NCI-H446 treated with DMSO at 0.1 percent for 48 hours (cell line): Measurements from ENCODE around the gene CYLD.

Experiments
- DNase-seq: peaks from one replicate; lab custom pipeline; 2025; lab: John Stamatoyannopoulos, UW

Gene CYLD

GRCh38 chr16:50740736-50741135 is 1.1 kb upstream of the CYLD start:
- no peak for DNase-seq

DNA sequence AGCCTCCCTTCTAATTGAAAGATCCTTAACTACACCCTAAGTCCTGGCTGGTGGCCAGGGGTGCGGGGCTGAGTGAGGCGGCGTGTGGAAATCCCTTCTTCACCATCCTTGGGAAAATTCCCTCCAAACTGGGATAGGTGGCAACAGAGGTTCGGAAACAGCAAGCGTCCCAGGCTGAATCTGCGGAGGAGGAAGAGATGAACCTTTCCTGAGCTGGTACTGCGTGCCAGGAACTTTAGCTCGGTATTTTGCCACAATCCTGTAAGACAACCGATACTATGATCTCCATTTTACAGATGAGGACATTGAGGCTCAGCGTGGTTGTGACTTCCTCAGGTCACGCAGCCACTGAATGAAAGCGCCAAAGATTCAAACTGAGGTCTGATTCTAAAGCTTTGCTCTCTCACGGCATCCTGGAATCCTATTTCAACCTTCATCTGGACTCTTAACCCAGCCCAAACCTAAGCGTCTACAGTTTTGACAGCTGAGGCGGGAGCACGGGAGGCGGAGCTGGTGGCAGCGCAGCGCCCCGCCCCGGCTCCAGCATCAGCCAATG is 583 bp upstream of the CYLD start:
- DNase-seq = no peak

GRCh38 chr16:50742576-50743200 is 802 bp downstream of the CYLD start:
- no peak for DNase-seq

DNA sequence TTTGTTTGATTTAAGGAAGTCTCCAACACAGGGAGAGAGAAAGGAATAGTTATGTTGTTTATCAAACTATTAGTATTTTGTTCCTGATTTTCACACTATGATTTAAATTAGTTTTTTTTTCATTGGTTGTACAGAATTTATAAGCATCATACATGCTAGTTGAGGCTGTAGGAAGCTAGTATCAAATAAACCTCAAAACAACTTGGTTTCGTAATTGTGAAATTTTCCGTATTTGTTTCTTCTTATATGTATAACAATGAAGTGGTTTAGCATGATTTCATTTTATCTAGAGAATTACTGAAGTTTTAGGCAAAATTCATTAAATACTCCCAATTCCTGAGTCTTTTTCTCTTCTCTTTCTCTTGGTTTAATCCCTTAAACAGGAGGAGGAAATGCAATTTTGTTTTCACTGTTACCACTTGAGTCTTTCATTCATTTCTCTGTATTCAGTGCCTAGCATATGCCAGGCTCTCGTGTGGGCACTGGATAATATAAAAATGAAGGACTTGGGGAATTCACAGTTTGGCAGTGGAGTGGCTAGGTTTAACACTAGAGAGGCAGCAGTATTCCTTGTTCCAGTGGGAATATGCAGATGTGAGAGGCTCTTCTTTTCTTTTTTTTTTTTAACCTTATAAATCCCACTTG is 1.8 kb downstream of the CYLD start:
- no peak for DNase-seq

GRCh38 chr16:50744881-50745280 is 3.0 kb downstream of the CYLD start:
- no peak for DNase-seq

DNA sequence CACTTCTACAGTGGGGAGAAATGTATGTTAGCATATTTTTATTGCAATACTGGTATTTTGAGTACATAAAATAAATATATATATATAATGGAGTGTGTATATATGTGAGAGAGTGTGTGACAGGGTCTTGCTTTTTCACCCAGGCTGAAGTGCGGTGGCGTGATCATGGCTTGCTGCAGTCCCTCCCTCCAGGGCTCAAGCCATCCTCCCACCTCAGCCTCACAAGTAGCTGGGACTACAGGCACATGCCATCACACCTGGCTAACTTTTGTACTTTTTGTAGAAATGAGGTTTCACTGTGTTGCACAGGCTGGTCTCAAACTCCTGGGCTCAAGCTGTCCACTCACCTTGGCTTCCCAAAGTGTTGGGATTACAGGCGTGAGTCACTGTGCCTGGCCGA is 4.1 kb downstream of the CYLD start:
- no peak for DNase-seq

- no peak for DNase-seq
Observed at GRCh38 chr16:50747207-50747956, 5.5 kb downstream of the CYLD start.

GRCh38 chr16:50751528-50751927 is 9.6 kb downstream of the CYLD start:
- DNase-seq = no peak

DNA sequence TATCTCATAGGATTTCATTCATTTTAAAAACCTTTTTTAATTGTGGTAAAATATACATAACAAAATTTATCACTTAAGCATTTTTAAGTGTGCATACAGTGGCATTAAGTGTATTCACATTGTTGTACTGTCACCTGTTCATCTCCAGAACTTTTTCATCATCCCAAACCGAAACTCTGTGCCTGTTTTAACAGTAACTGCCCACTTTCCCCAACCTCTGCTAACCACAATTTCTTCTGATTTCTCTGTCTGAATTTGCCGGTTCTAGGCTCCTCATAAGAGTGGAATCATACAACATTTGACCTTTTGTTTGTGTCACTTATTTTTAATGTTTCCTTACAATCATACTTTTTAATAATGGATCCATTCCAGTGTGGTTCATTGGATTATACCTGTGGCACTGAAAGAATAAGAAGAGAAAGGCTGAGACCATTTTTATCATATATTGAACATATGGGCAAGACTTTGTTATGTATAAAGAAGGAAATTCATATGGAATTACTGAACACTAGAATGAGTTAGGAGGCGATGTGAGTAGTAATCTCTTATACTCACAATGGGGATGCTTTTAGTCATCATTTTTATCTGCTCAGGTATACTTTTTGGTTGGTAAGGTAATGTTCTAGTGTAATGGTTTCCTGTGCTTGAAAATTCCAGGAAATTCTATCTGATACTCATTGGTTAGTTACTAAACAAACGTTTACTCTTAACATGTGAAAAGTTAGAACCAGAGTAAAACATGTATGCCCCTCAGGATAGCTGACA is 10.8 kb downstream of the CYLD start:
- no peak for DNase-seq

DNA sequence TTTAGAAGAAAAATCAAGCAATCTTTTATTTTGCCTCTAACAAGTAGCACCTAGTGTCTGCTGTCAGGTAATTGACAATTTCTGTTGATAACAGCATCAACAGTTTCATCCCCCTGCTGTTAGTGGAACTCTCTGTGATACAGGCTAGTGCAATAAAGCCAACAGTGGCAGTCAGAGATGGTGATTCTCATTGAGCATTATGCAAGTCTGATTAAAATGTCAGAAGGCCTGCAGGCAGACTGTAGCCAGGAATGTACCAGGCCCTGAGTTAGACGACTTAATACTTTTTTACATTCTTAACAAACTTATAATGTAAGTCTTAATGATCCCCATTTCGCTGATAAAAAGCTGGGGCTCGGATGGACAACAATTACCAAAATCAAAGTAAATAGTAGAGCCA is 14.6 kb downstream of the CYLD start:
- no peak for DNase-seq

- DNase-seq = no peak
Observed at GRCh38 chr16:50761267-50761666, 19.4 kb downstream of the CYLD start.

GRCh38 chr16:50762241-50762640 is 20.4 kb downstream of the CYLD start:
- DNase-seq = no peak

- DNase-seq = no peak
Observed at GRCh38 chr16:50763211-50763610, 21.3 kb downstream of the CYLD start.

DNA sequence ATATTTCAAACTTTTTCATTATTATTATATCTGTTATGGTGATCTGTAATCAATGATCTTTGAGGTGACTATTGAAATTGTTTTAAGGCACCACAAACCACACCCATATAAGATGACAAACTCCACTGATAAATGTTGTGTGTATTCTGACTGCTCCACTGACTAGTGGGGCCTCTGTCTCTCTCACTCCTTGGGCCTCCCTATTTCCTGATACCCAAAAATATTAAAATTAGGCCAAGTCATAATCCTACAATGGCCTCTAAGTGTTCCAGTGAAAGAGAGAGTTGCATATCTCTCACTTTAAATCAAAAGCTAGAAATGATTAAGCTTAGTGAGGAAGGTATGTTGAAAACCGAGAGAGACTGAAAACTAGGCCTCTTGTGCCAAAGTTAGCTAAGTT is 23.4 kb downstream of the CYLD start:
- DNase-seq = no peak

GRCh38 chr16:50765861-50766260 is 24.0 kb downstream of the CYLD start:
- DNase-seq = no peak

GRCh38 chr16:50767197-50767596 is 25.3 kb downstream of the CYLD start:
- DNase-seq = no peak

GRCh38 chr16:50771366-50771765 is 29.5 kb downstream of the CYLD start:
- DNase-seq = no peak

DNA sequence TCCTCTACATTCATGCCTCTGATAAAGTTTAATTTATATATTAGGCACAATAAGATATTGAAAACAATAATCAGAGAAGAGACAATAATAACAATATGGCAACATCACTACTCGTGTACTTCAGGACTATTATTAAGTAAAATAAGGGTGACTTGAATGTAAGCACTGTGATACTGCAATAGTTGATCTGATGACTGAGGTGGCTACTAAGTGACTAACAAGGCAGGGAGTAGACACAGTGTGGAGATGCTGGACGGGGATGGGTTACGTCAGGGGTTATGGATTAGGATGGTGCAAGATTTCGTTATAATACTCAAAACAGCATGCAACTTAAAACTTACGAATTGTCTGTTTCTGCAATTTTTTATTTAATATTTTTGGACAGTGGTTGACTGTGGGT is 32.5 kb downstream of the CYLD start:
- DNase-seq = no peak

DNA sequence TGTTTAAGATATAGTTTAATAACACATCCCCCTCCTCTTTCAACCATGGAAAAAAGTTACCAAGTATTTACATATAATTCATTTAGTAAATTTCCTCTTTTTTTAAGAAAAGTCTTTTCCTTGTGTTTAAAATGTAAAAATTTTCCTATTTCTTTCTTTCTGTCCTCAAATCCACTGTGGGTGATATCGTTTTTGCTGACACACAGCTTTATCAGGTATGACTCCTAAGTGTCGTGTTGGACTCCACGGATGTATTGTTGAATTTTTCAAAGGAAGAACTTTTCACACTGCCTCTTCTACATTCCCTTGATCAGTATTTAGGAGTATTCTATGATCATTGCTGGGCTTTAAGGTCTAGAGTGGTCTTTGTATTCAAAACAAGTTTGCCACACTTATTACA is 33.1 kb downstream of the CYLD start:
- DNase-seq = no peak

DNA sequence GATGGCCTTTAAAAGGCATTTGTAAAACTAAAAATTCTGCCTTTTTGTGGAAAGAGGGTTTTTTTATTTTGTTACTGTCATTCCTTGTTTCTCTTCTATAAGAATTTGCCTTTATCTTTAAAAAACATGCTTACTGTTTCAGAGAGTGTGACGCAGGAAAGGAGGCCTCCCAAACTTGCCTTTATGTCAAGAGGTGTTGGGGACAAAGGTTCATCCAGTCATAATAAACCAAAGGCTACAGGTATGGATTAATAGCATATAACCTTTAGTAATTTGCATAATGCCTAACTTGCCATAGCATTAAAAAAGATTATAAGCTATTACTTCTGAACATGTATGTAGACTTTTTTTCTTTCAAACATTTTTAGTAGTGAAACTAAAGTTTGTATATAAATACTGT is 34.2 kb downstream of the CYLD start:
- DNase-seq = no peak

DNA sequence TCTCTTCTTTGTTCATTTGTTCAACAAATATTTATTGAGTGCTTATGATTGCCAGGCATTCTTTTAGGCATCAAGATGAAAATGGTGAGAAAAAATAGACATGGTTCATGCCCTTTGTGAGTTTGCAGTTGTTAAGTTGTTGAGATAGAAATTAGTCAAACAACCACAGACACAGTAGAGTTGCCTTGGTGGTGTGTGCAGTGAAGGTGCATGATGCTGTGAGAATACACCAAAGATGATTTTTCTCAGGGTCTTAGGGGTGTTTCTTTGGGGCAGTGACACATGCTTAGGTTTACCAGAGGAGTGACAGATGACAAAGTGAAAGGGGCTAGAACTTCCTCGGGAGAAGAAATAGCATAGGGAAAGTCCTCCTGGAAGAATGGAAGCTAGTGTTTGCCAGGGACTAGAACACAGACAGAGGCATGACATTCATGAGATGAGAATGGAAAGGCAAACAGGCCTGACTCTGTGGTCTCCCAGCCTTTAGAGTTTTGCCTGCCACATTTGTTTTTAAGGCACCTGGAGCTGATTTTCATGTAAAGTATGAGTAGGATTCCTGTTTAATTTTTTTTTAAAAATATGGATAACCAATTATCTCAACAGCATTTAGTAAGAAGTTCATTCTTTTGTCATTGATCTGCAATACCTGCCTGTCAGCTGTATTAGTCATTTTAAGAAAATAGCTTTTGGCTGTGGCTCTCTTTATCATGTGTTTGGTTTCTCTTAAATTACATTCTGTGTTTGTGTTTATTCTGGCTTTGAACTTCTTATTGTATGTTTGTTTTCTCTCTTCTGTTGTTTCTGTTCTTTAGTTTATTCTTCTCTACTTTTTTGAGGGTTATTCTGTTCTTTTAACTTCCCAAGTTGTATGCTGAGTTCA is 36.6 kb downstream of the CYLD start:
- no peak for DNase-seq
